NCI-H187 treated with DMSO at 0.1 percent for 48 hours (cell line): ENCODE results near the gene ZBTB22.
A peak's percentile ranks its signal among the peaks of the same experiment; 100 is the strongest.
"Not testable (repeated sequence)": the region's sequence is repeated elsewhere in the genome, so short reads cannot be mapped to it uniquely, and the experiment has no call there.

Experiments used
- DNase-seq: peaks from one replicate; lab custom pipeline; 2025; lab: John Stamatoyannopoulos, UW

ZBTB22 gene

GRCh38 chr6:33301877-33302276, 15.7 kb downstream of the ZBTB22 start:
- DNase-seq, result no peak

GRCh38 chr6:33299237-33299944, 18.2 kb downstream of the ZBTB22 start:
- peak; percentile 61 for DNase-seq

GRCh38 chr6:33298773-33299236, 18.7 kb downstream of the ZBTB22 start, which contains the start of gene RGL2:
RGL2 (minus strand) TSS chr6:33298942; CDS start chr6:33298610, 332 bp downstream.
- no peak for DNase-seq

- DNase-seq, result no peak
Observed at GRCh38 chr6:33297956-33298772, 19.4 kb downstream of the ZBTB22 start.

GRCh38 chr6:33297406-33297955, 20.1 kb downstream of the ZBTB22 start:
- DNase-seq, result no peak

GRCh38 chr6:33296797-33297405, 20.6 kb downstream of the ZBTB22 start:
- DNase-seq, result no peak

- DNase-seq, result no peak
Observed at GRCh38 chr6:33295621-33296369, 21.7 kb downstream of the ZBTB22 start.

- no peak for DNase-seq
Observed at GRCh38 chr6:33294086-33294823, 23.3 kb downstream of the ZBTB22 start.

- DNase-seq, result no peak
Observed at GRCh38 chr6:33292996-33293682, 24.4 kb downstream of the ZBTB22 start.

- DNase-seq, result no peak
Observed at GRCh38 chr6:33290459-33290858, 27.1 kb downstream of the ZBTB22 start.

- no peak for DNase-seq
Observed at GRCh38 chr6:33289784-33290315, 27.7 kb downstream of the ZBTB22 start.

- peak; percentile 88 for DNase-seq
Observed at GRCh38 chr6:33288921-33289783, 28.4 kb downstream of the ZBTB22 start, which contains the start of the genes PFDN6 and WDR46. PFDN6 (plus strand) TSS chr6:33289601; CDS start chr6:33289857, 256 bp downstream. WDR46 (minus strand) TSS chr6:33289239; CDS start chr6:33289170, 69 bp downstream.

GRCh38 chr6:33288141-33288920, 29.2 kb downstream of the ZBTB22 start:
- no peak for DNase-seq

- no peak for DNase-seq
Observed at GRCh38 chr6:33286946-33287914, 30.3 kb downstream of the ZBTB22 start.

GRCh38 chr6:33285214-33285613, 32.3 kb downstream of the ZBTB22 start:
- not testable (repeated sequence) for DNase-seq

GRCh38 chr6:33280539-33280938, 37.0 kb downstream of the ZBTB22 start:
- DNase-seq, result no peak
